HG03457 (cell line): ENCODE results near the gene SPSB1.

Source experiments
- ATAC-seq: cut with Tn5 transposase; IDR thresholded peaks from one replicate; pipeline ENCODE4 v1.9.1; 2021; ENCODE audit warnings: moderate number of reproducible peaks; ENCODE audit not compliant: unreplicated experiment

Gene SPSB1

DNA sequence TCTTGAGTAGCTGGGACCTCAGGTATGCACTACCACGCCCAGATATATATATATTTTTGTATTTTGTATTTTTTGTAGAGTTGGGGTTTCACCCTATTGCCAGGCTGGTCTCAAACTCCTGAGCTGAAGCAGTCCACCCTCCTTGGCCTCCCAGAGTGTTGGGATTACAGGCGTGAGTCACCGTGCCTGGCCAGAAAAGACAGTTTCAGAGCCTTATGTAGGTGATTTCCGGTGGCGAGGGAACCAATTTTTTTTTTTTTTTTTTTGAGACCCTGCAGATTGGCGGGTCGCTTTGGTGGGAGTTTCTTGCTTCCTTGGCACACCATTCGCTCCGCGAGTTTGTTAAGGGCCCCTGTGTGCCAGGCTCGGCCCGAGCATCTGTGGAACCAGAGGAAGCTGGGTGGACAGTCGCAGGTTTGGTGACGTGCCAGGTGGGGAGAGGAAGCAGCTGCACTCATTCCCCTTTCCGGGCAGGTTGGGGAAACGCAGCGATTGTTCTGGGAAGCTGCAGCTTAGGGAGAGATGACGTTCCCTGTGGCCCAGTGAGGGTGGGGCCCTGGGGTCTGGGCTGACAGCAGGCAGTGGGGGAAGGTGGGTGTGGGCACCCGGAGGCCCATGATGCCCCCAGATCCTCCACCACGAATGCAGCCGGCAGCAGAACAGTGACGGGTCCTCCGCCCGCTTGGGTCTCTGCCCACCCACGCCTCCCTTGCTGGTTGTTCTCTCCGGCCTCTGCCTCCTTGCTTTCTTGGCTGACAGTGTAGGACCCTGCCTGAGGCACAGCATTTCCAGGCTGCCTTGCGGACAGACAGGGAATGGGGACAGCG is 25.1 kb downstream of the SPSB1 start:
- ATAC-seq: no peak

DNA sequence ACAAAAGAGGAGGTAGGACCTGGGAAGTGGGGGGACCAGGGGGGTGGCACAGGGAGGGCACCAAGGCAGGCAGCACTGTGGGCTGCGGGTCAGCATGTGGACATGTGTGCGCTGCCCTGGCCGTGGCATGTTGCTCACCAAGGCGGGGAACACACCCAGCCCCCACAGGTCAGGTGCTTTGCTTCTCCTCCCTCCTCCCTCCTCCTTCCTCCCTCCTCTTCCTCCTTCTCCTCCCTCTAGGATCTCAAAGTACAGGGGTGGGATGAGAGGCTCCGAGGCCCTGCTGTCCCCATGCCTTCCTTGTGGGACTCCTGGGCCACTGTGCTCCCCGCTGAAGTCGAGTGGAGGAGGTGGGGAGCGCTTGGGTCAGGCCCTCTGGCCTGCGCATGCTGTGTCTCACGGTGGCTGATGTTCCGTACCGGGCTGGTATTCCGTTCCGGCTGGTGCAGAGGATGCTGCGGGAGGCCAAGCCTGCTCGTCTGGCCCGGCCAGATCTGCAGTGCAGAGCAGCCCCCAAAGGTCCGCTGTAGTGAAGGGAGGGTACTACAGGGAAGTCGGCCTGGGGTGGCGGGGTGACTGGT is 26.6 kb downstream of the SPSB1 start:
- no peak for ATAC-seq

DNA sequence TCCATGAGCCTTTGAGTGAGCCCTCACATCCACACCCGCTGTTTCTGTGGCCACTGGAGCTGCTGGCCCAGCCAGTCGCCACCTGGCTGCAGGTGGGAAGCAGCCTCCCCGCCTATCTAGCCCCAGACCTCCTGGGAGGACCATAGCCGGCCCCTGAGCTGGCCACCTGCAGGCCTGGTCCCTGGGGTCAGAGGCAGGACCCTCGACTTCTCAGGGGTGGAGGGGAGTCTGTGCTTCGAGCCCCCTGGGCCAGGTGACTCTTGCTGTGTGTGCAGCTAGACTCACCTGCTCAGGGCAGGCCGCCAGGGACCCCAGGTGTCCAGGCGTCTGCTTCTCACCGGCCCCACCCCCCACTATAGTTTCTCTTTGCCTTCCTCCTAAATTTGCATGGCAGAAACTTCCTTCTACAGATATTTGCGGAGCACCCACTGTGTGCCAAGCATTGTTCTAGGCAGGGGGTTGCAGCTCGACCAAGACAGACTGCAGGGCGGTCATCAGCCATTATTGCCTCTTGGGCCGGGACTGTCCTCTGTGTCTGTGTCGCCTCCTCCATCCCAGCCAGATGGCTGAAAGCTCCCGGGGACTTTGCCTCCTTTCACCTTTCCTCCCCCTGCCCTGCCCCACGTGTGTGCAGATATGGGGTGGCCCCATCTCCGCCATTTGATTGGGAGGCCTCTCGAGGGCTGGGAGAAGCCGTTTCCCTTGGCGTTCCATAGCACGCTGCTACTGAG is 27.3 kb downstream of the SPSB1 start:
- no peak for ATAC-seq

DNA sequence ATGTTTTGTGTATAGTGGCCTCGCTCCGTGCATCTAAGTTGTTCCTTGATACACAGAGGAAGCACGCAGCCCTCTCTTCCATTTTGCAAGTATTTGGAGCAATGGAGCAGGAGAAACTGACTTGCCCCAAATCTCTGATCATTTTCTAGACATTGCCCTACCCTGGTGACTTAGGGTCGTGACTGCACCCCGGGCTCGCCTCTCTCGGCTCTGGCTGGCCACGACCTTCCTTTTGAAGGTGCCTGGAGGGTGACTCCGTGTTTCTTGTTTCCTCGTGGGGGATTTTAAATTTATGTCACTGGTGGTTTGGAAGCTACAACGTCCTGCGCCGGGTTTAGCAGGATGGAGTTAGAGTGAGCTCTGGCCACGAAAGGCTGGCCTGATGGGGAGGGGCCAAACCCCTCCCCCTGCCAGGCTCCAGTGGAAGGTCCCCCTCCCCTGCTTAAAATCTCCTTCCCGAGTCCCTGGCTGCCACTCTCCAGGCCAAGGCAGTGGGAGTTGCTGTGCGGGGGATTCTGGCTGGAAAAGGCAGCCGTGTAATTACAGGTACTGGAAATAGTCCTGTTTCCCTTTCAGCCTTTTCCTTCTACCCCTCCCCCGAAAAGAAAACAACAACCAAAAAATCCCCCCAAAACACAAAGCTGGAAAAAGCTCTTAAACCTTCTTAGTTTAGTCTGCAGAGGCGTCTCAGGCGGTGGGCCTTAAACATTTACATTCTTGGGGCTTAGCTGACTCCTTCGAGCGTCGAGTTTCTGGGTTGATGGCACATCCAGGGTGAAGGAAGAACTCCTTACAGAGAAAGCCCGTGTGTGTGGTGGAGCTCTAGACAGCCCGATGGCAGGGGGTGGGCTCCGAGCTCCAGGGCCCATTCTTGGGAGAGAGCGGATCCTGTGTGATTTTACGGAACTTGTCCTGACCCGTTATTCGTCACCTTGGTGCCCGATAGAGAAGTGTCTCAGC is 28.1 kb downstream of the SPSB1 start:
- ATAC-seq: no peak

DNA sequence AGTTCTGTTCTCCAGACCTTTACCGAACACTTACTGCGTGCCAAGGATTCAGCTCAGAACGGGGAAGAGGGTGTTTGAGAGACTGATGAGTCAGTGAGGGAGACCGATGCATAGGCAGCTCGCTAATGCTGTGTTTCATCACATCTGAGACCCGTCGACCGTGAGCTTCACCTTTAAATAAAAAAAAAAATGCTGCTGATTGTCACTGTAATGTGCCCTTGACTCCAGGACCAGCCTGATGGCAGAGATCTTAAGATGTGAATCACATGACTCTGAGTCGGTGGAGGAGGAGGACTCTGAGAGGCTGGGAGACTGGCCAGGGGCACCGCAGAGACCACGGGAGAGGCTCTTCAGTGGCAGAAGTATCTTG is 28.8 kb downstream of the SPSB1 start:
- ATAC-seq: no peak

DNA sequence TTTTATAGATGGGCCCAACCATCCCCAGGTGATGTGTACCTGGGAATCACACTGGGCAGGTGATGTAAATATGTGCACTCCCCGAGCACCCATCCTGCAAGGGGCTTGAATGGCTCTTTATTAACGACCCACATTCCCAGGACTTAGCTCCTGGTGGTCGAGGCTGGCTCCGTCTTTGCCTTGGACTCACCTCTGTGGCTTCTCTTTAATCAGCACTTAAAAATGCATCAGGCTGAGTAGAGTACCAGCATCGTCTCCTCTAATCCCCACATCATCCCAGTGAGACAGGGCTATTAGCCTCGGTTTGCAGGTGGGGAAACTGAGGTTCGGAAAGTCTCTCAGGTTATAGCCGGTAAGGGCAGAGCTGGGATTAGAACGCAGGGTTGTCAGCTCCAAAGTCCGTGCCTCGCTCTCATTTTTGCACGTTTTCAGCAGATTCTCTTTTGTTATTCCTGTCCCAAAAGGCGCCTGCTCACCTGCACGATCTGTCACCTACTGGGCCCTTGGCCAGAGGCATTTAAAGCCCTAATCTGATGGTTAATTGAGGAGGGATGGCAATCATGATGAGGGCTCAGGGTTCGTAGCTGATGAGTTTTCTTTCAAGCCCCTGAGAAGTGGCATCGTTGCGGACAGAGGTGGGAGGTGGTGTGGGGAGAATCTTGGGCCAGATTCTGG is 29.4 kb downstream of the SPSB1 start:
- no peak for ATAC-seq

DNA sequence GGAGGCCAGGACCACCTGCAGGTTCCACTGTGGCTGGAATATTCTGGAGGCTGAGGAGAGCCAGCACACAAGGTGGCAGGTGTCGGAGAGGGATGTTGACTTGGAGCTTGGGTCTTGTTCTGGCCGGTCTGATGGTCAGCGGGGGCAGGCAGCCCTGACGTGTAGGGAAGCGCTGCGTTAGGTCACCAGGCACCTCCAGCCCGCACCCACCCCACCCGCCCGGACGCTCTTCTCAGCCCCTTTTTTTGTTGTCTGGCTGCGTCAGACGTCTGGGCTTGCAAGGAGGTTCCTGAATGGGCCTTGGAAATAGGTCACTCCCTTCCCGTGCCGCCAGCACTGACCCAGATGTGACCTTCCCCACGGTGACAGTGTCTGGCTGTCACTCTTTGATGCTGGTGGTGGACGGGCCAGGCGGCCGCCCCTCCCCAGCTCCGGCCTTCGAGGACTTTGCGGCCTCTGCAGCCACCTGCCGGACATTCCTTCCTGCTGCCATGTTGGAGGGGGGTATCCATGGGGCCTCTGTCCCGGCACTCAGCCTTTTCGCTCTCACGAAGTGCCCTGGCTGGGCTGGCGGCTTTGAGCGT is 30.1 kb downstream of the SPSB1 start:
- no peak for ATAC-seq

DNA sequence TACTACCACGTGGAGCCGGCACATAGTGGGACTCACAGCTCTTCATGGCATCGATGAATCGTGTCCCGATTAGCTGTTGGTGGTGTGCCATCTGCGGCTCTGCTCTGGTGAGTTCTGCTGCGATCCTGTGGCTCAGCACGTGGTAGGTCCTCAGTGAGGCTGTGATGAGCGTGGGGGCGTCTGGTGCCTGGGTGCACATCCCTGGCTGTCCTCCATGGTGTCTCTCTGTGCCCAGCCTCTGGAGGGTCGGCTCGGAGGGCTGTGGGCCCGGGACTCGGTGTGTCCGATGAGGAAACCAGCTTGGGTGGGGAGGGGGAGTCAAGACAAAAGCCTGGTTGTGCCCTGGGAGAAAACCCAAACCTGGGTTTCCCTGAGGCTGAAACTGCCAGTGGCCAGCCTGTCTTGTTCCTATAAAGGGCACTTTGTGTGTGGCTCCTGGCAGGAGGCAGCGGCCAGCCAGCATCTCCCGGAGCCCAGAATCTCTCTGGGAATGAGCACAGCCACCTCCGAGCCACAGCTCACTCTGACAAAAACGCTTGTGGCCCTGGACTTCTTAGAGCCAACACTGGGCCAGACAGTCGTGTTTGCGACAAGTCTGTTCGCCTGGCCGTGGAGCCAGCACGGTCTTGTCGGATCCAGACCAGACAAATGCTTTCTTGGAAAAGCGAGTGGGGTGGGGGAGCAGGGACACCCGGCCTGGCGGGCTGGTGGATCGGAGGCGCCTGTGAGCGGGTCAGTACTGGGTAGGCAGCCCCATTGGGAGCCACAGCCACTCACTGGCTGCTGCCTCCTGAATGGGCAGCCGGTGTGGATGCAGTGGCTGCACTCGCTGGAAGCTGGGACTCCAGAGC is 31.8 kb downstream of the SPSB1 start:
- ATAC-seq: no peak

DNA sequence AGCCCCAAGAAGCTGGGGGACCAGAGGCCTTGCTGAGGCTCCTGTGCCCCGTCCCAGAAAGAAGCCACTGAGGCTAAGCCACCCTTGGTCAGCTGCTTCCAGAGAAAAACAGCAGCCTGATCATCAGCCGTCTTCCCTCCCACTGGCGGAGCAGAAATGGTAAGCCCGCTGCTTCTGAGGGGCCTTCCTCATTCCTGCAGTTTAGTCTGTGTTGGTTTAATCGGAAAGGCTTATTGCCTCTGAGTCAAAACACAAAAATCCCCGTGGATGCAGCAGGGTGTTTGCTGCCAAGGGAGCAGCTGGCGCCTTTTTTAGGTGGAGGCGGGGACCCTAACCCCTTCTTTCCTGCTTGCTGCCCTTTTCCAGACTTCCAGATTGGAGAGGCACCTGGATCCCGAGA is 33.9 kb downstream of the SPSB1 start:
- ATAC-seq: no peak

DNA sequence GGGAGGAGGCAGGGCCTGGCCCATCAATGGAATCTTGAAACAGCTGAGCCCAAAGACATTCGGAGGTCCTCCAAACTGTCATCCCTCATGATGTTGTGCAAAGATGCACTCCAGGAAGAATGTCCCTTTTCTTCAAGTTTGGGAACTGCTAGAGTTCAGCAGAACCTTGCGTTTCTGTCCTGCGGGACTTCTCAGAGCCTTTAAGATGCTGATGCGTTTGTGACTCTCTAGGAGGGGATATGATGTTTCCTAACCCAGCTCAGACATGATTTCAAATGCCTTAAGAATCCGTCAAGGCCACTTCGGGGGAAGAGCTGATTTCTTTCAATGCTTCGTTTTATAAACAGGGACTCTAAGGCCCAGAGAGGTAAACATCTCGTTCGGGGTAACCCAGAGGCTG is 35.5 kb downstream of the SPSB1 start:
- no peak for ATAC-seq

DNA sequence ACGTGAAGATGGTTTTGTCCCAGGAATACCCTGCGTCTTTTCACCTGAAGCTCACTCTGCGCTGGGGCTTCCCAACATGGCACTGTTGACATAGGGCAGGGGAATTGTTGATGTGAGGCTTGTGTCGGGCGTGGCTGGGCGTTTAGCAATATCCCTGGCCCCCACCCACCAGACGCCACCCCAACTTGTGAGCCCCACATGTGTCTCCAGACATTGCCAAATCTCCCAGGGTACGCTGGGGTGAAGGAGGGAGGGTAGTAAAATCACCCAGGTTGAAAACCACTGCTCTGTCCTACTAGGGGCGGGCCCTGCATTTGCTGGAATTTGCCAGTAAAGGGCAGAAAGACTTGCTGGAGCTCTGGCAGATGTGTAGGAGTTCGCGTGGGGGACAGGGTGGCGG is 36.0 kb downstream of the SPSB1 start:
- no peak for ATAC-seq

DNA sequence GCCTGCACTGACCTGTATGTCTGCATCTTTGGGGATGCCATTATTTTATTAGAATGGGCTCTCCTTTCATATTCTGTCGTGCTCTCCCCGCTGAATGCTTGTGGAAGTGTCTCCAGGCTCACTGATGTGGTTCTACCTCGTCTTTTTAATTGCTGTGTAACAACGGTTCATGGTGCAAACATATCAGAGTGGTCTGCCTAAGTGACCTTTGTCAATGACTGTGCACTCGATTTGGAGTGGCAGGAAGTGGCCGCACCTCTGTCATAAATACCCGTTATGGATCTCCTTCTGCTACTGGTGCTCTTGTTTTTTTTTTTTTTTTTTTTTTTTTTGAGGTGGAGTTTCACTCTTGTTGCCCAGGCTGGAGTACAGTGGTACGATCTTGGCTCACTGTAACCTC is 38.3 kb downstream of the SPSB1 start:
- no peak for ATAC-seq

DNA sequence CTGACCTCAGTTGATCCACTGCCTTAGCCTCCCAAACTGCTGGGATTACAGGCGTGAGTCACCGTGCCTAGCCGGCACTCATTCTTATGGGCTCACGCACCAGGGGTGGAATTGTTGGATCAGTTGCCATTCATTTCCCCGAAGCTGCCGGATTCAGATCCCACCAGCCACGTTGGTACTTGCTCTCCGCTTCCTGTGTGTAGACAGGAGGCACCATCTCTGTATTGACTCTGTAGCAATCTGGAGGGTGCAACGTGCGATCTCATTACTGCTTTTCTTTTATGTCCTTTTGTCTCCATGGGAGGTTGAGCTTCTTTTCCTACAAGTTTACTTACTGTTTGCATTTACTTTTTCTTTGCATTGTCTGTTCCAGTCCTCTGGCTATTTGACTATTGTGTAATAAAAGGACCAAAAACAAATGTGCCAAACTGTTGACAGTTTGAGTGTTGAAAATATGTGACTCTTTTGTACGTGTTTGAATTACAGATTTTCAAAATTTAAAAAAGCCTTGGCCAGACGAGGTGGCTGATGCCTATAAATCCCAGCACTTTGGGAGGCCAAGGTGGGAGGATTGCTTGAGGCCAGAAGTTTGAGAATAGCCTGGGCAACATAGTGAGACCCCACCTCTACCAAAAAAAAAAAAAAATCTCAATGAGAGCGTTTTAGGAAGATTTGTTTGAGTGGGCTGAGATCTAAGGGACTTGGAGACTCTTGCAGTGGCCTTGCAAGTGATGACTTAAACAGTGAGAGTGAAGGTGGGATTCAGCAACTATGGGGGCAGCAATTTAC is 39.1 kb downstream of the SPSB1 start:
- no peak for ATAC-seq

DNA sequence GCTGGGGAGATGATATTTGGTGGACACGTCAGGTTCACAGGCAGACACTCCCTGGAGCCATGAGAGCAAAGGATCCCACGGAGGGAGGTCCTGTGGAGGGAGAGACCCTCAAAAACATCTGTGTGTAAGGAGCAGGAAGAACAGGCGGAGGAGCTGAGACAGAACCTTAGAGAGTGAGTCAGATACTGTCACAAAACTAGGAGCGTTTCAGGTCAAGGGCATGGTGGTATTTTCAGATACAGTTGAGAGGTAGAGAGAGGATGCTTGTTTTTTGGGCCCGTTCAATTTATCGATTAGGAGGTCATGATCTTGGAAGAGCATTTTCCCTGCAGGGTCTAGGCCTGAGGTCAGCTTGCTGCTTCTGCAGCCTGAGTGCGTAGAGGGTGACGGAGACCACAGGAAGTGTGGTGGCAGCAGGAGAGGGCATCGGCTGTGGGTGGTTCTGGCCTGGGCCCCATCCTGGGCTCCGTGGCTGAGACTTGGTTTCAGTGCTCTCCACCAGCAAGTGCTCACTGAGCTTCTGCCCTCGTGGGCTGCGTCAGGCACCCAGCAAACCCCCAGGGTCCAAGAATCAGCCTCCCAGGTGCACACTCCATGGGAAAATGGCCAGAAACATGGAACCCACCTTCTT is 39.9 kb downstream of the SPSB1 start:
- no peak for ATAC-seq

DNA sequence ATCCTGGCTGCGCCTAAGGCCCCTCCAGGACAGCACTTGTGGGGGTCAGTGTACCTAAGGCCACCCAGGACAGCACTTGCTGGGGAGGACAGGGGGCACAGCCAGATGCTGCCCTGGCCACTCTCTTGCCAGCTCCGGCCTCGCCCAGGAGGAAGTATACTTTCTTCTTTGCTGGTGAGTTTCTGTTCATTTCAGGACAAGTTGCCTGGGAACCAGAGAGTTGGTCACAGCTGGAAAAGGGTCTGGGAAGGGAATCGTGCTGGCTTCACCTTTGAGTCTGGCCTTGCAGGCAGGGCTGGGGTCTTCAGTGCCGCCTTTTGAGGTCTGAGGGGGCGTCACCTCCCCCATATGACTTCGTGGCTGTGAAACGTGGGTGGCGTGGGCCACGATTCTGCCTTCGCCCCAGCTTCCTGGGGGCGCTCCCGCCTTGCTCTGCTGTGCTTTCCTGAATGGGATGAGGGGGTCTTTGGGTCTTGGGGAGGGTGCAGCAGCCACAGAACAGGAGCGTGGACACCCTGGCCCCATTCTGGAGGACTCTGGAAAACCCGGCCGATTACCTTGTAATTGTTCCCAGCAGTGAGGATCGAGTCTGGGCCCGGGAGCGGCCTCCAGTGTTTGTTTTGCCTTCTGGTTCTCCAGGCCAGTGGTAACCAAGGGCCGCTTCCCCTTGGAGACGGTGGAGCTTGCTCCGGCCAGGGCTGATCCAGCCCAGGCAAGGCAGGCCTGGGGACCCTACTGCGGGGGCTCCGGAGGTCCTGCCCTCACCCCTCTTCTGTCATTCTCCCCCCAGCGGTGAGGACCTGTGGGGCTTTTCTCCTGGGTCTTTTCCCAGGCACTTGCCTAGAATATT is 45.9 kb downstream of the SPSB1 start:
- no peak for ATAC-seq

DNA sequence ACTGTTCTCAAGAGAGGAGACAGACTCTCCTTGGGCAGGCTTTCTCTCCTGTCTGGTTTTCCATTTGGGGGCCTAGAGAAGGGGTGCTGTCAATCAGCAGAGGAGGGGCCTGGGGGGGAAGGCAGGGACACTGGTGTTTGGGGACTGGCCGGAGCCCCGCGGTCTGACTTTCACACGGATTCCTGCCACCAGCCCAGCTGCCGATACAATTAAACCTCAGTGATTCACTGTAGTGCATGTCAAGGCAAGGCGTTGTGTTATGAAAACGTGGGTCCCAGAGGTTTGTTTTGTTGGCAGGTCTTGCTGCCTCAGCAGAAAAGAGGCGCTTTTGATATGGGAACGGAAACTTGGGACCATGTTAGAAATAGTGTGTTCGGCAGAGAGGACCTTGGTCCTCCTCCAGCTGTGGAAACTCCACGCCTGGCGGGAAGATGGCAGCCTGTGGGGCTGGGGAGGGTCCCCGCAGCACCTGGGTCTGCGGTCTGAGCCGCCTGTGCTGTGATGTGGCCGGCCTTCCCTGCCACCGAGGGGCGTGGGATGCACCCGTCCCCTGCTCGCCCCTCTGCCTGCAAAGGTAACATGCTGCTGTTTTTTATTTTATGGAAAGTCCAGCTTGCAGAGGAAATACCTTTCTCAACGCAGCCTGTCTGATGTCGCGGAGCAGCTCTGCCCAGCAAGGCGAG is 47.6 kb downstream of the SPSB1 start:
- ATAC-seq: no peak
